BJ (cell line): Measurements from ENCODE around the gene SLC17A1. TPM values are rescaled to one million over a fixed set of nuclear protein-coding genes. Genes with fewer than 3 reads are reported as not detected.

Source experiments
- CTCF ChIA-PET: fragments of 350-600 bp; formaldehyde crosslinking; extraction: SDS; loops from one replicate; lab custom pipeline; 2021; ENCODE audit warnings: antibody characterized with exemption, inconsistent platforms; lab: Yijun Ruan, JAX
- POLR2A ChIA-PET: fragments of 300-600 bp; sonication (Branson Sonifier 250); formaldehyde crosslinking; extraction: SDS; loops from one replicate; lab custom pipeline; 2021; ENCODE audit warnings: antibody characterized with exemption; lab: Charles Lee
- DNase-seq: peaks from one replicate; pipeline ENCODE4 v3.0.0-alpha.2; 2011; ENCODE audit warnings: low read depth
- H3K27me3 ChIP-seq: 2 replicates; pipeline ENCODE4 v1.6.0; 2011; ENCODE audit warnings: low read length; ENCODE audit not compliant: control insufficient read depth, insufficient read depth
- H3K36me3 ChIP-seq: 2 replicates; pipeline ENCODE4 v1.5.1; 2011; ENCODE audit warnings: low read length; ENCODE audit not compliant: control insufficient read depth, insufficient read depth
- H3K4me3 ChIP-seq: 2 replicates; pipeline ENCODE4 v1.5.1; 2011; ENCODE audit warnings: low read depth, mild to moderate bottlenecking, control low read depth, low read length
- polyA plus RNA-seq: library from polyadenylated mRNA; depleted of rRNA; stranded (reverse); fragments of >200 nt; gene quantifications from 2 replicates; pipeline ENCODE4 v1.2.3, GENCODE V29; 2011
- TF ChIP-seq, protein P1 (sequence below): IDR thresholded peaks from 2 replicates; pipeline ENCODE4 v1.5.1; 2011; ENCODE audit warnings: low read depth, mild to moderate bottlenecking, control low read depth, inconsistent platforms, low read length, moderate library complexity; ENCODE audit not compliant: insufficient read depth

The SLC17A1 gene
- polyA plus RNA-seq, 1 experiment = not detected

DNA sequence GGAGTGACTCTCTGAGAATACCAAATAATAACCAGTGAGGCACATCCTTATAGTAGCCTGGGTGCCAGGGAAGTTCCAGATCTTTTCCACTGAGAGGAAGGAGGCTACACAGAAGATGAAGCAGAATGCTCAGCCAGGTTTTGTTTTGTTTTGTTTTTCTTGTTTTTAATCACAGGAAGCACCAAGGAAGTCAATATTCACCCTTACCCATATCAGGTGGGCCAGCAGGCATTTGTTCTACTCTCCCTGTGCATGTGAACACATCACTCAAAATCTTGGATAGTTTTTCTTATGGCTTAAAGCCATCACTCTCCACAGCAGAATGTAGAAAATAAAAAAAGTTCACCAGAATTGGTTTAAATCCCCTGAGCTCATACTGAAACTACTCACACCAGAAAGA lies 10.5 kb downstream of the SLC17A1 start:
- H3K27me3 ChIP-seq = no peaks in the 10 kb centered on the region
- POLR2A ChIA-PET = no interaction called here
- TF ChIP-seq, protein P1, sequence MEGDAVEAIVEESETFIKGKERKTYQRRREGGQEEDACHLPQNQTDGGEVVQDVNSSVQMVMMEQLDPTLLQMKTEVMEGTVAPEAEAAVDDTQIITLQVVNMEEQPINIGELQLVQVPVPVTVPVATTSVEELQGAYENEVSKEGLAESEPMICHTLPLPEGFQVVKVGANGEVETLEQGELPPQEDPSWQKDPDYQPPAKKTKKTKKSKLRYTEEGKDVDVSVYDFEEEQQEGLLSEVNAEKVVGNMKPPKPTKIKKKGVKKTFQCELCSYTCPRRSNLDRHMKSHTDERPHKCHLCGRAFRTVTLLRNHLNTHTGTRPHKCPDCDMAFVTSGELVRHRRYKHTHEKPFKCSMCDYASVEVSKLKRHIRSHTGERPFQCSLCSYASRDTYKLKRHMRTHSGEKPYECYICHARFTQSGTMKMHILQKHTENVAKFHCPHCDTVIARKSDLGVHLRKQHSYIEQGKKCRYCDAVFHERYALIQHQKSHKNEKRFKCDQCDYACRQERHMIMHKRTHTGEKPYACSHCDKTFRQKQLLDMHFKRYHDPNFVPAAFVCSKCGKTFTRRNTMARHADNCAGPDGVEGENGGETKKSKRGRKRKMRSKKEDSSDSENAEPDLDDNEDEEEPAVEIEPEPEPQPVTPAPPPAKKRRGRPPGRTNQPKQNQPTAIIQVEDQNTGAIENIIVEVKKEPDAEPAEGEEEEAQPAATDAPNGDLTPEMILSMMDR = no peak

DNA sequence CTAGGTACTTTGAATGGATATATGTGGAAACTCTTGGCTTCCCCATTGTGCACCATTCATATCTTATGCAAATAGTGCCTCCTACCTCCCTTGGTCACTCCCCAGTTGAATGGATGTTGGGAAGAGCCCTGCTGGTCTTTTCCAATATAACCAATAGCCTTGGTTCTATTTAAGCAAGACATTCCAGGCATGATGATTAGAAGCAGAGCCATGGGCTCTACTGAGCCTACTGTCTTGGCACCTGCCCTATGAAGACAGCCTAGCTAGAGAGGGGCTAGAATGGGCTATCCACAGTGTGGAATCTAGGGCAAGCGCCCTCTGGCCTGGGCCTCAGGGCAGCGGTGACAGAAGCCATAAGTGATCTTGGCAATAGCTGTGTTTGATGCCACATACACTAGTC lies 15.6 kb downstream of the SLC17A1 start:
- DNase-seq = no peak
- ChIA-PET POLR2A (no interaction called here), CTCF (no interaction called here)
- TF ChIP-seq, protein P1 = no peak
- H3K4me3 ChIP-seq = no peak overlapping the region
- H3K36me3 ChIP-seq = no peaks in the 10 kb centered on the region
- H3K27me3 ChIP-seq = no peaks in the 10 kb centered on the region

More for the DNA sequence above, 10.5 kb downstream of the SLC17A1 start:
- no peak for DNase-seq
- CTCF ChIA-PET = no interaction called here
- Histone ChIP-seq H3K36me3 (no peaks in the 10 kb centered on the region), H3K4me3 (no peak overlapping the region)

DNA sequence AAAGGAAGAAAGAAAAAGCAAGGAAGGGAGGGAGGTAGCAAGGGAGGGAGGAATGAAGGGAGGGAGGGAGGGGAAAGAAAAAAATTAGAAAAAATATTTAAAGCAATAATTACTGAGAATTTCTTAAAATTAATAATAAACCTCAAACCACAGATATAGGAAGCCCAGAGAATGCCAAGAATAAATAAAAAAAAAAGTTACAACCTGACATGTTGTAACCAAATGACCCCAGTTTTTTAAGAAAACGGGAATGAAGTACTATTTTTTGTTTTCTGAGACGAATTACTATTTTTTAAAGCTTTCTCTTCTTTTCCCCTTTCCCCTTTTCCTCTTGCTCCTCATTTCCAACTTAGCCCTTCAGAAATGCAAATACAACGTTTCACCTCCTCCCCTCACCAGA lies 16.7 kb downstream of the SLC17A1 start:
- no peaks in the 10 kb centered on the region for H3K36me3 ChIP-seq
- ChIA-PET CTCF (no interaction called here), POLR2A (no interaction called here)
- no peak for DNase-seq
- no peak overlapping the region for H3K4me3 ChIP-seq
- TF ChIP-seq, protein P1 = no peak
- no peaks in the 10 kb centered on the region for H3K27me3 ChIP-seq

DNA sequence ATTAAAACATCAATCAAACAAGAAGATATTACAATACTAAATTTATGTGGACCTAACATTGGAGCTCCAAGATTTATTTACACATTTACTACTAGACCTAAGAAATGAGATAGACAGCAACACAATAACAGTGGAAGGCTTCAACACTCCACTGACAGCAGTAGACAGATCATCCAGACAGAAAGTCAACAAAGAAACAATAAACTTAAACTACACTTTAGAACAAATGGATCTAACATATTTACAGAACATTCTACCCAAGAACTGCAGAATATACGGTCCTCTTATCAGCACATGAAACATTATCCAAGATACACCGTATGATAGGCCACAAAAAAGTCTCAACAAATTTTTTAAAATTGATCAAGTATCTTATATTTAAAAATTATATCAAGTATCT lies 27.0 kb downstream of the SLC17A1 start:
- no peak for DNase-seq
- Histone ChIP-seq H3K36me3 (no peaks in the 10 kb centered on the region), H3K27me3 (no peaks in the 10 kb centered on the region), H3K4me3 (no peak overlapping the region)
- POLR2A ChIA-PET = no interaction called here
- TF ChIP-seq, protein P1 = no peak
- CTCF ChIA-PET = interaction anchor here (1.3 to 2.6 kb wide), 2 partner anchors 13 to 16 kb away, joined by 3 to 8 read pairs; no protein-coding TSS in a partner anchor

DNA sequence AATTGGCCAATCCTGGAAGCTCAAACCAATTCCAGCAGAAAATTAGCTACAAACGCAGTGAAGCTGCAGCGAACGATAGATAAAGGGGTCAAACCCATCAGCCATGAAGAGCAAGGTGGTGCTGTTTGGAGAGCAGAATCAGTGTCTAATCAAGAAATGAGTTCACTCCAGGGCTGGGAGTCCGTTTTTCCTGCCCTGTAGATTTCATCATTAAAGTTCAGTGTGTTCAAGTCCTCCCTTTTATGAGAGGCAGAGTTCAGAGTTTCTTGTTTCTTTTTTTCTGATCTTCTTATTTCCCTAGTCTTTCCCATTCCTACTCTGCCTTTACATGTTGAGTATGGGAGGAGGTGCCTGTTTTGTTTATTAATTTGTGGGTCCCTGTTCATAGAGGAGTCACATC lies 30.4 kb downstream of the SLC17A1 start:
- no peaks in the 10 kb centered on the region for H3K36me3 ChIP-seq
- TF ChIP-seq, protein P1 = no peak
- POLR2A ChIA-PET = no interaction called here
- CTCF ChIA-PET = no interaction called here
- no peak overlapping the region for H3K4me3 ChIP-seq
- no peaks in the 10 kb centered on the region for H3K27me3 ChIP-seq
- DNase-seq = no peak
